Measurements from ENCODE around the gene IGF2BP3.

DNA sequence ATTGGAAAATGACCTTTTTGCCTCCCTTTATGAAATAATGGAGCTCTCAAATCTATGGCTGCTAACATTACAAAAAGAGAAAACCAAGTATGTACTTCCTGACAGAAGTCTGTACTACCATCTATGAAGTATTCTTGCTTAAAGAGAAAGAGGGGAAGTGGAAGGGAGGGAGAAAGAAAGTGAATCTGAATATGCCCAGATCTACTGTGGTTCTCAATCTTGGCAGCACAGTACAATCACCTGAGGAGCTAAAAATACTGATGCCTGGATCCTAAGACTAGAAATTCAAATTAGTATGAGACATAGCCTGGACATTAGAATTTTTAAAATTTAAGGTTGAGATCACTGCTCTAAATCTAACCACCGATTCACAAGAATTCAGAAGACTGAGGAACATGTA lies 85.2 kb downstream of the IGF2BP3 start:
- TF ChIP-seq, protein P1, sequence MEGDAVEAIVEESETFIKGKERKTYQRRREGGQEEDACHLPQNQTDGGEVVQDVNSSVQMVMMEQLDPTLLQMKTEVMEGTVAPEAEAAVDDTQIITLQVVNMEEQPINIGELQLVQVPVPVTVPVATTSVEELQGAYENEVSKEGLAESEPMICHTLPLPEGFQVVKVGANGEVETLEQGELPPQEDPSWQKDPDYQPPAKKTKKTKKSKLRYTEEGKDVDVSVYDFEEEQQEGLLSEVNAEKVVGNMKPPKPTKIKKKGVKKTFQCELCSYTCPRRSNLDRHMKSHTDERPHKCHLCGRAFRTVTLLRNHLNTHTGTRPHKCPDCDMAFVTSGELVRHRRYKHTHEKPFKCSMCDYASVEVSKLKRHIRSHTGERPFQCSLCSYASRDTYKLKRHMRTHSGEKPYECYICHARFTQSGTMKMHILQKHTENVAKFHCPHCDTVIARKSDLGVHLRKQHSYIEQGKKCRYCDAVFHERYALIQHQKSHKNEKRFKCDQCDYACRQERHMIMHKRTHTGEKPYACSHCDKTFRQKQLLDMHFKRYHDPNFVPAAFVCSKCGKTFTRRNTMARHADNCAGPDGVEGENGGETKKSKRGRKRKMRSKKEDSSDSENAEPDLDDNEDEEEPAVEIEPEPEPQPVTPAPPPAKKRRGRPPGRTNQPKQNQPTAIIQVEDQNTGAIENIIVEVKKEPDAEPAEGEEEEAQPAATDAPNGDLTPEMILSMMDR (IDR thresholded peaks at IDR 0.05), result no peak
- no peak for TF ChIP-seq ZFX (IDR thresholded peaks at IDR 0.05; ENCODE audit: borderline replicate concordance)

All from 22Rv1 (cell line).